ENCODE data around the gene FKBP11.

GRCh38 chr12:48954841-48955501 is 29.7 kb upstream of the FKBP11 start:
- TF ChIP-seq GATA2 (IDR thresholded peaks at IDR 0.05; ENCODE audit: low read depth, low read length), result no peak
- TF ChIP-seq GATA3 (IDR thresholded peaks at IDR 0.05; ENCODE audit: low read depth, low read length), result no peak

All from SH-SY5Y (cell line).